ENCODE results near the gene PSORS1C1. TPM values are rescaled to one million over a fixed set of nuclear protein-coding genes. Genes with fewer than 3 reads are reported as not detected.

The PSORS1C1 gene
- polyA plus RNA-seq, 1 of the 3 experiments (the other 2 are of a cell fraction), result 3.1 TPM

GRCh38 chr6:31158140-31158862 is 43.7 kb downstream of the PSORS1C1 start, which contains the start of gene TCF19 (continued):
- TF ChIP-seq CTCF (IDR thresholded peaks at IDR 0.05), result no peak
- no peak for TF ChIP-seq FOXJ3 (CRISPR knock-in tag; IDR thresholded peaks at IDR 0.05)
- TF ChIP-seq USF1 (IDR thresholded peaks at IDR 0.05; ENCODE audit: borderline replicate concordance, low read depth), result no peak
- no peak for TF ChIP-seq JUND (IDR thresholded peaks at IDR 0.05)
- TF ChIP-seq FOSL2 (IDR thresholded peaks at IDR 0.05; ENCODE audit: borderline replicate concordance, low read depth), result no peak
- TF ChIP-seq MXI1 (IDR thresholded peaks at IDR 0.05; ENCODE audit: low read depth, low read length), result peak; percentile 90
- peak; percentile 72 for TF ChIP-seq TAF1 (IDR thresholded peaks at IDR 0.05; ENCODE audit: borderline replicate concordance, low read depth, low read length)
- TF ChIP-seq GATA2 (CRISPR knock-in tag; IDR thresholded peaks at IDR 0.05), result no peak
- TF ChIP-seq NFIC (IDR thresholded peaks at IDR 0.05; ENCODE audit: borderline replicate concordance), result no peak

GRCh38 chr6:31158863-31159855 is 44.6 kb downstream of the PSORS1C1 start:
- 15% methylated on average over 18 of the region's 35 CpGs for WGBS (ENCODE audit: low lambda C conversion rate)
- POLR2A ChIA-PET, result no interaction called here
- DNase-seq, result peak; percentile 51
- TF ChIP-seq MAX (IDR thresholded peaks at IDR 0.05; ENCODE audit: low read depth), result no peak
- TF ChIP-seq GATA2 (CRISPR knock-in tag; IDR thresholded peaks at IDR 0.05), result no peak
- no peak for TF ChIP-seq MXI1 (IDR thresholded peaks at IDR 0.05; ENCODE audit: low read depth, low read length)
- no peak for TF ChIP-seq IRF3 (IDR thresholded peaks at IDR 0.05; ENCODE audit: low read depth, low read length)
- no peak for TF ChIP-seq POLR2AphosphoS5 (IDR thresholded peaks at IDR 0.05; ENCODE audit: low read depth, low read length)
- no peak for TF ChIP-seq CTCF (IDR thresholded peaks at IDR 0.05)
- no peak for TF ChIP-seq NFIC (IDR thresholded peaks at IDR 0.05; ENCODE audit: borderline replicate concordance)
- TF ChIP-seq SMC3 (IDR thresholded peaks at IDR 0.05; ENCODE audit: low read depth, low read length), result no peak
- TF ChIP-seq FOXM1 (IDR thresholded peaks at IDR 0.05; ENCODE audit: low read depth), result no peak
- no peak for TF ChIP-seq USF2 (IDR thresholded peaks at IDR 0.05; ENCODE audit: borderline replicate concordance, low read depth, low read length)
- TF ChIP-seq EP300 (IDR thresholded peaks at IDR 0.05; ENCODE audit: borderline replicate concordance in 1 of 2, low read depth in 1 of 2, low read length in 1 of 2), result no peak
- TF ChIP-seq ZBTB33 (IDR thresholded peaks at IDR 0.05; ENCODE audit: borderline replicate concordance, low read depth), result no peak

More at GRCh38 chr6:31158863-31159855, 44.6 kb downstream of the PSORS1C1 start:
- H4K20me1 ChIP-seq (ENCODE audit: insufficient read depth), result no peaks in the 10 kb centered on the region
- CTCF ChIA-PET, result interaction anchor here (0.9 to 2.5 kb wide), 5 partner anchors 21 to 208 kb away, joined by 3 to 10 read pairs (median 5); partner anchors contain the start of gene PSORS1C2
- peak overlapping the region; percentile 83 to 93 for H3K4me3 ChIP-seq (ENCODE audit: low read depth in 2 of 2, low read length in 1 of 2)
- peak overlapping the region; percentile 91 for H3K4me2 ChIP-seq
- no peak overlapping the region for H3K27ac ChIP-seq (ENCODE audit: low read depth in 2 of 2, low read length in 1 of 2)
- H3K27me3 ChIP-seq (ENCODE audit: insufficient read depth), result no peaks in the 10 kb centered on the region
- no peaks in the 10 kb centered on the region for H3K9me3 ChIP-seq
- H2AFZ ChIP-seq (ENCODE audit: low read depth), result peak overlapping the region; percentile 88
- H3K4me1 ChIP-seq (ENCODE audit: control insufficient read depth in 1 of 2, insufficient read depth in 2 of 2, low read depth in 1 of 2, low read length in 1 of 2), result peaks cover 0 to 18% of the 10 kb centered on the region in 2 experiments; a peak in 1 of 4 replicates
- peaks cover 0 to 2% of the 10 kb centered on the region in 2 experiments for H3K36me3 ChIP-seq (replicated peaks in 1 of 2; ENCODE audit: control insufficient read depth in 1 of 2, insufficient read depth in 2 of 2, low read length in 1 of 2)
- H3K9me2 ChIP-seq, result no peaks in the 10 kb centered on the region
- H3F3A ChIP-seq (replicated peaks; ENCODE audit: insufficient read depth), result no peaks in the 10 kb centered on the region
- H3K9ac ChIP-seq, result peak overlapping the region; percentile 68; the same call in 1 of the 2 replicates
- peaks cover 9% of the 10 kb centered on the region for H3K79me2 ChIP-seq (ENCODE audit: insufficient read depth)
